ENCODE measurements around the gene FMO2.

DNA sequence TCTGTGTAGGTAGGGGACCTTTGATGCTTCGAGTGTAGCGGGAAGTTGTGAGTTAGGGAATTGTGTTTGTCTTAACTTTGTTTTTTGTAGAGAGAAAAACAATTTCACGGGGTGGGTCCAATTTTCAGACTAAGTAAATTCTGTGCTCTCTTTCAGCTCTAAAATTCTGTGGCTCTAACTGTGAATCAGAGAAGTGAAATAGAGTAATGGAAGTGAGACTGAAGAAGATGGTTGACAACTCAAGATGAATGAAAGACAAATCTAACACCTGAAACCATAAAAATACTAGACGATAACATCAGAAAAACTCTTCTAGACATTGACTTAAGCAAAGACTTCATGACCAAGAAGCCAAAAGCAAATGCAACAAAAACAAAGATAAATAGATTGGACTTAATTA, 58.8 kb downstream of the FMO2 start:
- TF ChIP-seq, protein P1, sequence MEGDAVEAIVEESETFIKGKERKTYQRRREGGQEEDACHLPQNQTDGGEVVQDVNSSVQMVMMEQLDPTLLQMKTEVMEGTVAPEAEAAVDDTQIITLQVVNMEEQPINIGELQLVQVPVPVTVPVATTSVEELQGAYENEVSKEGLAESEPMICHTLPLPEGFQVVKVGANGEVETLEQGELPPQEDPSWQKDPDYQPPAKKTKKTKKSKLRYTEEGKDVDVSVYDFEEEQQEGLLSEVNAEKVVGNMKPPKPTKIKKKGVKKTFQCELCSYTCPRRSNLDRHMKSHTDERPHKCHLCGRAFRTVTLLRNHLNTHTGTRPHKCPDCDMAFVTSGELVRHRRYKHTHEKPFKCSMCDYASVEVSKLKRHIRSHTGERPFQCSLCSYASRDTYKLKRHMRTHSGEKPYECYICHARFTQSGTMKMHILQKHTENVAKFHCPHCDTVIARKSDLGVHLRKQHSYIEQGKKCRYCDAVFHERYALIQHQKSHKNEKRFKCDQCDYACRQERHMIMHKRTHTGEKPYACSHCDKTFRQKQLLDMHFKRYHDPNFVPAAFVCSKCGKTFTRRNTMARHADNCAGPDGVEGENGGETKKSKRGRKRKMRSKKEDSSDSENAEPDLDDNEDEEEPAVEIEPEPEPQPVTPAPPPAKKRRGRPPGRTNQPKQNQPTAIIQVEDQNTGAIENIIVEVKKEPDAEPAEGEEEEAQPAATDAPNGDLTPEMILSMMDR (IDR thresholded peaks at IDR 0.05; ENCODE audit: insufficient read depth, low read length, poor library complexity, severe bottlenecking) = no peak
- no peak for TF ChIP-seq EZH2phosphoT487 (conservative IDR thresholded peaks at IDR 0.05; ENCODE audit: low read length)

Data from SU-DHL-6 (cell line).